SK-N-SH (cell line): ENCODE data around the gene CCDC30. TPM values are rescaled to one million over a fixed set of nuclear protein-coding genes. Genes with fewer than 3 reads are reported as not detected.

Experiments
- CTCF ChIA-PET: fragments of 300-600, 350-600 bp; formaldehyde crosslinking; extraction: SDS; loops from one replicate; lab custom pipeline; 2021; lab: Yijun Ruan, JAX
- POLR2A ChIA-PET: fragments of 350-600 bp; sonication (Branson Sonifier 250); formaldehyde crosslinking; extraction: SDS; loops from one replicate; lab custom pipeline; 2020; ENCODE audit warnings: antibody characterized with exemption, inconsistent platforms; lab: Yijun Ruan, JAX
- DNase-seq: peaks from one replicate; pipeline ENCODE4 v3.0.0; 2012
- H2AFZ ChIP-seq: fragments of 200-600 bp; sonication (generic); 2 replicates; pipeline ENCODE4 v1.8.1; 2016; ENCODE audit warnings: antibody characterized with exemption, mild to moderate bottlenecking, low read depth
- H3F3A ChIP-seq: fragments of 200-600 bp; sonication (generic); replicated peaks from 2 replicates; pipeline ENCODE3; 2016; ENCODE audit warnings: antibody characterized with exemption, mild to moderate bottlenecking; ENCODE audit not compliant: insufficient read depth
- H3K27ac ChIP-seq, 2 experiments: fragments of 200-500 bp in 1 of 2; fragments of 200-600 bp in 1 of 2; sonication (Bioruptor generic) in 1 of 2; sonication (generic), shearing (Covaris generic) in 1 of 2; 2 replicates each; pipeline versions ENCODE4 v1.5.1 to v1.6.1; 2014 to 2016; ENCODE audit warnings: low read depth in 2 of 2, inconsistent platforms in 1 of 2, low read length in 1 of 2, mild to moderate bottlenecking in 1 of 2, mixed read lengths in 1 of 2
- H3K27me3 ChIP-seq: fragments of 200-600 bp; sonication (generic), shearing (Covaris generic); 2 replicates; pipeline ENCODE4 v1.6.1; 2016; ENCODE audit warnings: mixed run types; ENCODE audit not compliant: insufficient read depth
- H3K36me3 ChIP-seq, 2 experiments: fragments of 200-500 bp in 1 of 2; fragments of 200-600 bp in 1 of 2; sonication (Bioruptor generic) in 1 of 2; sonication (generic) in 1 of 2; replicated peaks in 1 of 2; 2 replicates each; pipeline versions ENCODE3 to v1.5.1; 2014 to 2016; ENCODE audit warnings: low read length in 1 of 2, mild to moderate bottlenecking in 1 of 2; ENCODE audit not compliant: insufficient read depth in 2 of 2, control insufficient read depth in 1 of 2
- H3K4me1 ChIP-seq, 2 experiments: fragments of 200-500 bp in 1 of 2; fragments of 200-600 bp in 1 of 2; sonication (Bioruptor generic) in 1 of 2; sonication (generic), shearing (Covaris generic) in 1 of 2; 2 replicates each; pipeline versions ENCODE4 v1.5.1 to v1.6.1; 2014 to 2016; ENCODE audit warnings: low read depth in 1 of 2, low read length in 1 of 2, mixed run types in 1 of 2; ENCODE audit not compliant: insufficient read depth in 2 of 2, control insufficient read depth in 1 of 2
- H3K4me2 ChIP-seq: fragments of 200-600 bp; sonication (generic), shearing (Covaris generic); 2 replicates; pipeline ENCODE4 v1.6.1; 2017; ENCODE audit warnings: mixed run types
- H3K4me3 ChIP-seq, 2 experiments: fragments of 200-500 bp in 1 of 2; fragments of 200-600 bp in 1 of 2; sonication (Bioruptor generic) in 1 of 2; sonication (generic), shearing (Covaris generic) in 1 of 2; 2 replicates each; pipeline versions ENCODE4 v1.5.1 to v1.8.1; 2014 to 2016; ENCODE audit warnings: low read depth in 2 of 2, inconsistent platforms in 1 of 2, low read length in 1 of 2, mild to moderate bottlenecking in 1 of 2, mixed read lengths in 1 of 2, moderate library complexity in 1 of 2
- H3K79me2 ChIP-seq: fragments of 200-600 bp; sonication (generic); 2 replicates; pipeline ENCODE4 v1.8.1; 2017; ENCODE audit warnings: mild to moderate bottlenecking; ENCODE audit not compliant: insufficient read depth
- H3K9ac ChIP-seq: fragments of 200-600 bp; sonication (generic); 2 replicates; pipeline ENCODE4 v1.6.1; 2017; ENCODE audit warnings: mixed run types
- H3K9me2 ChIP-seq: fragments of 200-600 bp; sonication (generic); 2 replicates; pipeline ENCODE4 v1.6.1; 2017; ENCODE audit warnings: mixed run types
- H3K9me3 ChIP-seq: fragments of 200-600 bp; sonication (generic); 2 replicates; pipeline ENCODE4 v1.6.1; 2017; ENCODE audit warnings: mixed run types, mild to moderate bottlenecking, moderate library complexity
- H4K20me1 ChIP-seq: fragments of 200-600 bp; sonication (generic); 2 replicates; pipeline ENCODE4 v1.6.1; 2017; ENCODE audit warnings: mild to moderate bottlenecking, mixed run types; ENCODE audit not compliant: insufficient read depth
- EZH2phosphoT487 ChIP-seq: fragments of 200-600 bp; sonication (generic); IDR thresholded peaks from 2 replicates; pipeline ENCODE4 v1.6.1; 2017; ENCODE audit warnings: low read depth, mixed run types, mild to moderate bottlenecking, antibody characterized with exemption, moderate library complexity, borderline replicate concordance
- FOSL2 ChIP-seq: IDR thresholded peaks from 2 replicates; pipeline ENCODE4 v1.4.0; 2012; ENCODE audit warnings: low read depth, mild to moderate bottlenecking, moderate library complexity, borderline replicate concordance
- MEF2A ChIP-seq: IDR thresholded peaks from 2 replicates; pipeline ENCODE4 v1.4.0; 2012; ENCODE audit warnings: low read depth, borderline replicate concordance
- ZBTB33 ChIP-seq: IDR thresholded peaks from 2 replicates; pipeline ENCODE4 v1.4.0; 2012; ENCODE audit warnings: low read depth, borderline replicate concordance
- WGBS: methylation state at CpG from one replicate; pipeline ENCODE4 v1.1.6; 2017; ENCODE audit warnings: low lambda C conversion rate; 5-methylcytosine and 5-hydroxymethylcytosine counted together
- polyA plus RNA-seq, 3 experiments: library from polyadenylated mRNA; depleted of rRNA; stranded (reverse); fragments of >200 nt; gene quantifications; 2 replicates each; pipeline ENCODE4 v1.2.3, GENCODE V29; 2012
- small RNA-seq, 7 experiments: library from RNA; depleted of rRNA; stranded (forward); fragments of <200 nt; gene quantifications; one replicate each; pipeline ENCODE3, GENCODE V24; 2012

Gene CCDC30
- polyA plus RNA-seq, 1 of the 3 experiments (the other 2 are of a cell fraction), result 0.94 TPM

- no peaks in the 10 kb centered on the region for H3K4me1 ChIP-seq
- no peaks in the 10 kb centered on the region for H3K9me2 ChIP-seq
- H3K27ac ChIP-seq, result no peak overlapping the region
- ChIA-PET POLR2A (no interaction called here), CTCF (no interaction called here)
- H3K79me2 ChIP-seq, result peaks cover 34% of the 10 kb centered on the region; the same call in 1 of the 2 replicates
- H3K4me3 ChIP-seq, result no peak overlapping the region
- peaks cover 17% of the 10 kb centered on the region for H3F3A ChIP-seq
- no peaks in the 10 kb centered on the region for H3K9me3 ChIP-seq
- H3K27me3 ChIP-seq, result no peaks in the 10 kb centered on the region
- TF ChIP-seq ZBTB33 (no peak), EZH2phosphoT487 (no peak), MEF2A (no peak), FOSL2 (no peak)
- no peak overlapping the region for H3K9ac ChIP-seq
- WGBS, result 97% methylated on average over 7 of the region's 7 CpGs
- peaks cover 60 to 74% of the 10 kb centered on the region in 2 experiments for H3K36me3 ChIP-seq
- H3K4me2 ChIP-seq, result no peak overlapping the region
- H2AFZ ChIP-seq, result no peak overlapping the region
- no peak for DNase-seq
- H4K20me1 ChIP-seq, result no peaks in the 10 kb centered on the region
These were observed 240.9 kb downstream of the CCDC30 start for GRCh38 chr1:42703888-42704464.

Small RNAs within 50 kb of the gene (small RNA-seq; reads per million reads assigned to genes)
- 0 reads per million in 7 experiments for gene RNU6-536P
- 0 reads per million in 7 experiments for gene TMSB4XP1

Other genes starting within 250 kb of the CCDC30 start
- gene FOXJ3, start 128.1 kb upstream of the CCDC30 start, polyA plus RNA-seq (2012; rRNA removed), result 16.0 and 24.2 TPM in 2 replicates
- 0.08 and 0.13 TPM in 2 replicates for gene RIMKLA, start 82.5 kb upstream of the CCDC30 start, polyA plus RNA-seq (2012; rRNA removed)
- gene ZMYND12, start 7.3 kb upstream of the CCDC30 start, polyA plus RNA-seq (2012; rRNA removed), result 0.18 and 0.45 TPM in 2 replicates
- gene PPCS, start 6.7 kb upstream of the CCDC30 start, polyA plus RNA-seq (2012; rRNA removed), result 25.9 and 40.0 TPM in 2 replicates
- gene PPIH, start 195.1 kb downstream of the CCDC30 start, polyA plus RNA-seq (2012; rRNA removed), result 89.1 and 104 TPM in 2 replicates
- 419 and 592 TPM in 2 replicates for gene YBX1, start 219.1 kb downstream of the CCDC30 start, polyA plus RNA-seq (2012; rRNA removed)